ENCODE measurements around the gene CCM2.

The CCM2 gene

DNA sequence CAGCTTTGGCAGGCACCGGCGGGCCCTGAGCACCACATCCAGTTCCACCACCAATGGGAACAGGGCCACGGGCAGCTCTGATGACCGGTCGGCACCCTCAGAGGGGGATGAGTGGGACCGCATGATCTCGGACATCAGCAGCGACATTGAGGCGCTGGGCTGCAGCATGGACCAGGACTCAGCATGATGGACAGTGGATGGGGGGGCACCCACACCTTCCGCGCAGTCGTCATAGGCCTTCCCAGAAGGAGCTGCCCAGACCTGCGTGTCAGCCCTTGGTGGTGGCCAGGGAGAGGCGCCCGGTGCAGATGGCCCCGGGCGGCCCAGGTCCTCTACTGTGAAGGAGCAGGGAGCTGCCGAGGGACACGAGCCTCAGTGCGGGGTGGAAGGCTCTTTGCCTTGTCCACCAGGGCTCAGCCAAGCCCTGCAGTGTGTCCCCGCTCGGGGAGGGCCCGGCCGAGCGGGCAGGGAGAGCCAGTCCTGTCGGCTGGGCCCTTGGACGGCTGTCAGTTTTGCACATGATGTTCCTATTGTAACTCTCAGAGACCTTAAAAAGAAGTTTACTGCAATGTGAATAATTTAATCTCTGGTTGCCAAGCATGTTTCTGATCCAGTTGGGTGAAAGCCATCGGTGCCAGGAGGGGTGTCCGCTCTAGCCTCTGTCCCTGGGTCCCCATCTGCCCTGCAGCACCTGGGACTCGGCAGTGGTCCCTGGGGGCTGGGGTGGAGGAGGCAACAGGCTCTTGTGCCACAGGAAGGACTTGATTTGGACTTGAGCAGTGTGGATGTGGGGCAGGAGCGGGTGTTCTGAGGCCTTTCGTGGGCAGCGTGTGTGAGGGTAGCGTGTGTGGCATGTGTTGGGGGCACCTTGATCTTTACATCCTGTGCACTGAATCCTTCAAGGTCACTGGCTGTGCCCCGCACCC is 76.1 kb downstream of the CCM2 start:
- FAIRE-seq: no peak

DNA sequence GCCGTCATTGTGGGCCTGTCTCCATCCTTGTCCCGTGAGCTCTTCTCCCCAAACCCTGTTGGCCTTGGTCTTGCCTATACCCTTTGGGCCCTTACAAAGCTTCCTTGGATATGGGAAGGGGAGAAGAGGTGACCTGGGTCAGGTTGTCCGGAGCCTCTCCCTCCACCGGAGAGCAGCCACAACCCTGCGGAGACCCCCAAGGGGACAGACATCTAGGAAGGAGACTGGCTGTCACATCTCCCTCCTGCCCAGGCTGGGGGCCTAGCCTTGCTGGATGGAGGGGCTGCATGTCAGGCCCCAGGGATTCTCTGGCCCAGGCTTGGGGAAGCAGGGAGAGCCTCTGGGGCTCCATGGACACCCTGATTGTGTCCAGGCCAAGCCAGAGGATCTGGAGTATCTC is 76.9 kb downstream of the CCM2 start:
- FAIRE-seq: no peak
- no peak for DNase-seq (ENCODE audit: insufficient read length, low spot score)

More for the DNA sequence above, 76.1 kb downstream of the CCM2 start:
- DNase-seq (ENCODE audit: insufficient read length, low spot score): no peak

DNA sequence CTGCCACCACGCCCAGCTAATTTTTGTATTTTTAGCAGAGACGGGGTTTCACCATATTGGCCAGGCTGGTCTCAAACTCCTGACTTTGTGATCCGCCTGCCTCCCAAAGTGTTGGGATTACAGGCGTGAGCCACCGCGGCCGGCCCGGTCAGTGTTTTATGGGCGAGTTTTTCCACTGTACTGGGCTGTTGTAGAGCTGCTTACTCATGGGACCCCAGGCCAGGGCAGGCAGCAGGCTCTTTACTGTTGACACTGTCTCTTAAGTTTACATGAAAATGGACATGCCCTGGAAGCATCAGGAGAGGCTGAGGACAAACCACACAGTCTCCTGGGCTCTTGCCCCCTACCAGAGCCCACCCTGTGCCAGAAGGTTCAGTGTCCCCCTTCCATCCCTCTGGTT is 77.6 kb downstream of the CCM2 start:
- no peak for FAIRE-seq

GRCh38 chr7:45078125-45078681 is 78.2 kb downstream of the CCM2 start:
- FAIRE-seq: no peak
- DNase-seq (ENCODE audit: insufficient read length, low spot score): no peak

More for the DNA sequence above, 77.6 kb downstream of the CCM2 start:
- DNase-seq (ENCODE audit: insufficient read length, low spot score): no peak

GRCh38 chr7:45080265-45080957 is 80.4 kb downstream of the CCM2 start:
- DNase-seq (ENCODE audit: insufficient read length, low spot score) (no peak), FAIRE-seq (no peak)

DNA sequence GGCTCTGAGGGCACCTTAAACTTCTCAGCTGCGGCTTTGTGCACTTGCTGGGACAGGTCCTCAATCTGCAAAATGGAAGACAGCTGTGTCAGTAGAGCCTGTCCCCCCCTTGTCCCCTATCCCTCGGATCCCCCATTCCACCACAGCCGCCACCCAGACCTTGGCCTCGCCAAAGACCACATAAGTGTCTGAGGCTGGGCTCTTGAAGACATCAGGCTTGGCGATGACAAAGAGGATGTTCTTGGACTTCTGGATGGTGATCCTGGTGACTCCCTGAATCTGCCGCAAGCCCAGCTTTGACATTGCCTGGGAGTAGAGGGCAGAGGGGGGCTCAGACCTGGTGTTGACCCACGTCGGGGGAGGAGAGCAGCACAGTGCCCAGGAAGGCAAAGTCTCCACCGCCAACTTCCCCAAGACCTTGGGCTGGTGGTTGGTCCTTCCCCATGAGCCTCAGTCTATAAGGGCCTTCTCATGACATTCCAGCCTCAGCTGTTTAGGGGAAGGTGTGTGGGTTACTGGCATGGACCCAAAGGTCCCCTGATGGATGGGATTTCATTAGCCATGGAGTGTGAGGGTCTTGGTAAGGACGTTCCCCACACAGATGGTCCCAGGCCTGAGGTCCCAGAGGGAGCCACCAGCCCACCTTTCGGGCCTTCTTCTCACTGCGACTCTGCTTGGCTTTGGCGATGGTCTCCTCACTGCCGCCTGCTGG is 81.1 kb downstream of the CCM2 start:
- no peak for DNase-seq (ENCODE audit: insufficient read length, low spot score)
- FAIRE-seq: no peak

- DNase-seq (ENCODE audit: insufficient read length, low spot score) (no peak), FAIRE-seq (no peak)
Observed at GRCh38 chr7:45081670-45081974, 81.6 kb downstream of the CCM2 start.

GRCh38 chr7:45082031-45082830 is 82.2 kb downstream of the CCM2 start:
- DNase-seq (ENCODE audit: insufficient read length, low spot score) (no peak), FAIRE-seq (no peak)

- DNase-seq (ENCODE audit: insufficient read length, low spot score) (no peak), FAIRE-seq (no peak)
Observed at GRCh38 chr7:45082831-45083331, 82.9 kb downstream of the CCM2 start.

DNA sequence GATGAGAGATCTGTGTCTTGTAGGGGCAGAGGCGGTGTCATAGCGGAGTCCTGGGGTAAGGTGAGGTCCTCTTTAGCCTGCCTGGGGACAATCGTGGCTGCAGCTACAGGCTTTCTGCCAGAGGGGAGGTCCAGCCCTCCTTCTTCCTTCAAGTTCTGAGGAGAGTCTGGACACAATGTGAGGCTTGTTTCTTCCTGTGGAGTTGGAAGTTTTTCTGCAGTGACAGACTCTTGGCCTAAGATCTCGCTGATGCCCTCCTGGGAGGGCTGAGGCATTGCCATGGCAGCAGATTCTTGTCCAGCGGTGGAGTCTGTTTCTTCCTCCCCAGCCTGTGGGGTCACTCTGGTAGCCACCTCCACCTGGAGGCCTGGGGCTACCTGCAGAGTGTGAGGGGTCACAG is 84.3 kb downstream of the CCM2 start:
- DNase-seq (ENCODE audit: insufficient read length, low spot score) (no peak), FAIRE-seq (no peak)

- FAIRE-seq (no peak), DNase-seq (ENCODE audit: insufficient read length, low spot score) (no peak)
Observed at GRCh38 chr7:45084901-45085618, 85.1 kb downstream of the CCM2 start.

DNA sequence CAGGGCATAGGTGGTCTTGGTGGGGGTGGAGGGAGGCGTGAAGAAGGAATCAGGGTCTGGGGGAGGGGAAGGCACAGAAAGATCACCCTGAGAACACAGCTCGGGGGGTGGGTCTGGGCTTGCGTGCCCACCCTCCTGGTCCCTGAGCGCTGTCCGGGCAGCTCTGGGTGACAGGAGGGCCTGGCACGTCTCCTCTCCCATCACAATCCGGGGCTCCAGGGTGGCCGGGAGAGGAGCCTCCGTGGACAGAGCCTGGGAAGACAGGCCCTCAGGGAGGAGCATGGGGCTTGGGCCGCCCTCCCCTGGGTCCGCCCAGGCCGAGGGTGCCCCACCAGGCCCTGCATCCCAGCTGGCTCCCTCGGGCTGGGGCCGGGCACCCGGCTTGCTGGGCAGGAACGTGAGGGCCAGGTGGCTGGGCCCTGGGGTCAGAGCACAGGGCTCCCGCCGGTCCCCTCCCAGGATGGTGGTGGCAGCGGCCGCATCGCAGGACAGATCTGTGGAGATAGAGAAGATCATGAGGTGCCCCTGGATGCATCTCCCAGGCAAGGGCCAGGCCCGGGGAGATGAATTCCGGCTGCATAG is 85.7 kb downstream of the CCM2 start:
- FAIRE-seq: no peak
- no peak for DNase-seq (ENCODE audit: insufficient read length, low spot score)

GRCh38 chr7:45086331-45087065 is 86.5 kb downstream of the CCM2 start:
- FAIRE-seq: no peak
- DNase-seq (ENCODE audit: insufficient read length, low spot score): no peak

- DNase-seq (ENCODE audit: insufficient read length, low spot score) (no peak), FAIRE-seq (no peak)
Observed at GRCh38 chr7:45087301-45088145, 87.5 kb downstream of the CCM2 start.

DNA sequence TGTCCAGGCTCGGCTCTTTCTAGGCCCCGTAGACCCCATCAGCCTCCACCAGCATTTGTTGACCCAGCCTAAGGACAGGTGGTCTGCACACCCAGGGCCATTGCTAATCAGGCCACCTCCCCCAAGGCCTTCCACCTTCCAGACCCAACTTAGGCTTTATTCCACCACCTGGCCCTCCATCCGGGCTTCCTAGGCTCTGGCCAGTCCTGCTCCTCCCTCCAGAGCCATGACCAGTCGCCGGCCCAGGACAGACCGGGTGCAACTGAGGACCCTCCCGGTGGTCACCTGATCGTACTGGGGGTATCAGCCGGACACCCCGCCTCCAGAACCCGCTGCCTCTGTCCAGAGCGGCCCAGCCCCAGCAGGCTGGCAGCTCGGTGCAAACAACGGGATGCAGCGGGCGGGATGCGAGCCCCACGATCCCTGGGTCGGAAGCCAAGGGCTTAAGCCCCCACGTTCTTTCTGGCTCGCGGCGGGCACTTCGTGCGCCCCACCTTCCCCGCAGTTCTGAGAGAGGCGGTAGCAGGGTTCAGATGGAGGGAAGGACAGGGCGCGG is 88.2 kb downstream of the CCM2 start:
- DNase-seq (ENCODE audit: insufficient read length, low spot score) (no peak), FAIRE-seq (no peak)

DNA sequence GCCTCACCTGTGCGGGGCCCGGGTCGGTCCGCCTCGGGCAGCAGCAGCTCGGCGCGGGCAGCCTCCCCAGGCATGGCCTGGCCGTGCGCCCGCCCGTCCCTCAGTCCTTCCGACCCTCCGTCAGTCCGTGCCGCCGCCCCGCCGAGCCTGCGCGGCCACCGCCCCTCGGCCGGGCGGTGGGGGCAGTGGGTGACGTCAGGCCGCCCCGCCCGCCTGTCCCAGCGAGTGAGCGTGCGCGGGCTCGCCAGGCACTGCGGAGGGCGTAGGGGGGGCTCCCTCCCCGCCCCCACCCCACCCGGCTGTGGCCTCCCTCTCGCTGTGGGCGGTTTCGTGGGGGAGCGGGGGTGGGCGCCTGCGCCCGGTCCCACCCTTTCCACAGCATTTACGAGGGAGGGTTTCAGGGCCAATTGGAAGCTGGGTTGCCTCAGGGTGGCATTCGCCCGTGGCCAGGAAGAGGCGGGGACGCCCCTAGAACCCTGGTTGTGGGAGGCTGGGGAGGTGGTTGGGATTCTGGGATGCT is 88.9 kb downstream of the CCM2 start, which contains the start of gene NACAD:
TSS of gene NACAD (minus strand) at position 149 of the 520 bp plus-strand sequence. CDS start at position 74, 75 bp downstream.
- FAIRE-seq: no peak
- DNase-seq (ENCODE audit: insufficient read length, low spot score): no peak

DNA sequence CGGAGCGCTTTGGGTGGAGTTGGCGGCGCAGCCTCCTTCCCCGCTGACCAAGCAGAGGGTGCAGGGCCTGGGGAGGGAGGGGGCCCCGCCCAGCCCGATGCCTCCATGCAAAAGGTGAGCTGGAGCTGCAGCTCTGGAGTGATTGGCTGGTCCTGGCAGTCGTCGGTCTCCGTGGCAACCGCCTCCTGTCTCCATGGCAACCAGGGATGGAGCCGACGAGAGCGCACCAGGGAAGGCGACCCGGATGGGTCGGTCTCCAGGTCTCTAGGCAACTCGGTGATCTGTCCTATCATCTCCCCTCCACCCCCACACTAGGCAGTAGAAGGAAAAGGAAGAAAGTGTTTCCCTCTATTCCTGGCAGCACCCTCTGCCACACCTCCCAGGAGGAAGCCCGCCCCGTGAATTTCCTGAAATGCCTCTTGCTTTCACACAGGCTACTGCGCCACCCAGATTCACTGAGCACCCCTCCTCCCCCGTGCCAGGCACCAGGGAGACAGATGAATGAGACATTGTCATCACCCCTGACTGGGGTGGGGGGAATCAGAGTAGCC is 89.4 kb downstream of the CCM2 start:
- DNase-seq (ENCODE audit: insufficient read length, low spot score) (peak; percentile 63), FAIRE-seq (no peak)

Data from GM19239 (cell line).